Adipocyte (in vitro differentiated cells): ENCODE results near the gene DNER.

Source experiments
- DNase-seq: peaks from one replicate; pipeline ENCODE4 v3.0.0-alpha.2; 2015; ENCODE audit warnings: low read depth
- H3K27me3 ChIP-seq: replicated peaks from 2 replicates; pipeline ENCODE4 v1.7.0; 2013; ENCODE audit warnings: mild to moderate bottlenecking, low read length, moderate library complexity; ENCODE audit not compliant: control insufficient read depth, insufficient read depth
- H3K36me3 ChIP-seq: 2 replicates; pipeline ENCODE4 v1.7.0; 2013; ENCODE audit warnings: low read length, mild to moderate bottlenecking, moderate library complexity; ENCODE audit not compliant: control insufficient read depth, insufficient read depth, severe bottlenecking
- H3K4me1 ChIP-seq: 2 replicates; pipeline ENCODE4 v1.7.0; 2013; ENCODE audit warnings: mild to moderate bottlenecking, low read length, moderate library complexity; ENCODE audit not compliant: control insufficient read depth, insufficient read depth
- H3K4me3 ChIP-seq: 2 replicates; pipeline ENCODE4 v1.7.0; 2013; ENCODE audit warnings: mild to moderate bottlenecking, low read length, moderate library complexity
- H3K9ac ChIP-seq: 2 replicates; pipeline ENCODE4 v1.7.0; 2013; ENCODE audit warnings: mild to moderate bottlenecking, low read length, moderate library complexity
- H3K9me3 ChIP-seq: 2 replicates; pipeline ENCODE4 v1.7.0; 2013; ENCODE audit warnings: mild to moderate bottlenecking, low read length, moderate library complexity; ENCODE audit not compliant: control insufficient read depth

The DNER gene

GRCh38 chr2:229477269-229477755 is 237.0 kb downstream of the DNER start:
- H3K27me3 ChIP-seq: no peaks in the 10 kb centered on the region
- H3K4me1 ChIP-seq: peaks cover 9% of the 10 kb centered on the region
- no peak overlapping the region for H3K9ac ChIP-seq
- H3K36me3 ChIP-seq: no peaks in the 10 kb centered on the region
- DNase-seq: no peak
- no peak overlapping the region for H3K4me3 ChIP-seq
- H3K9me3 ChIP-seq: no peaks in the 10 kb centered on the region

DNA sequence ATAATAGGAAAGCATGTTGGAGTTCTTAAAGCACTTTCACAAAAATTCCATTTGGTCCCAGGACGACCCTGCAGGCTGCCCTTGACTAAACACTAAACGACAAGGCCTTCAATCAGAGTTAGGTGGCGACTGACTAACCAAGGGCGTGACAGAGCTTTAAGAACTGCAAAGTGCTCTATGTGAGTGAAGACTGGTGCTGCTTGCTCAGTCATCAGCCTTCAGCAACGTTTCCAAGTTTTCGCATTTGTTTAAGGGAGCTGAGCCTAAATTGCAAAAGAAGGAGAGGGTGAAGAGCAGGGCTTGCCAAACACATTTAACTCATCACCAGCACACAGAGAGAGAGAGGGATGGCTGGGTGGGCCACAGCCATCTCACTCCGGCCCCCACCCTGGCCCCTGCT is 238.6 kb downstream of the DNER start:
- no peak for DNase-seq
- no peak overlapping the region for H3K4me3 ChIP-seq
- no peak overlapping the region for H3K9ac ChIP-seq
- H3K36me3 ChIP-seq: no peaks in the 10 kb centered on the region
- H3K4me1 ChIP-seq: peaks cover 9% of the 10 kb centered on the region
- no peaks in the 10 kb centered on the region for H3K27me3 ChIP-seq
- no peaks in the 10 kb centered on the region for H3K9me3 ChIP-seq

DNA sequence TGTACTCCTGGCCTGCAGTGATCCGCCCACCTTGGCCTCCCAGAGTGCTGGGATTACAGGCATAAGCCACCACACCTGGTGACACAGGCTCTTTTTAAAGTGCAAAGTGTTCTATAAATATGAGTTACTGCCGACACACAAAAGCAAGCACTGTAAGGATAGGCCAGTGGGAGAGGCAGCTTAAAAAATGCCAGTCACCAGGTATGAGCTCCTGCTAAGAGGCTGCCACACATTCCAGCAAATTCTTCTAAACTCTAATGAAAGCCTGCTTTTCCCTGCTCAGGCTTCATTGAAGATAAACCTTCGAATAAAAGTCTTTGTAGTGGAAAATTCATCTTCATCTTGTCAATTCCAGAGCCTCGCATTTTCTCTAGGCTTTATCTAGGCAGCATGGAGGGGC is 240.2 kb downstream of the DNER start:
- no peak overlapping the region for H3K9ac ChIP-seq
- no peak for DNase-seq
- H3K9me3 ChIP-seq: no peaks in the 10 kb centered on the region
- H3K4me1 ChIP-seq: peaks cover 9% of the 10 kb centered on the region
- H3K27me3 ChIP-seq: no peaks in the 10 kb centered on the region
- H3K4me3 ChIP-seq: no peak overlapping the region
- no peaks in the 10 kb centered on the region for H3K36me3 ChIP-seq

DNA sequence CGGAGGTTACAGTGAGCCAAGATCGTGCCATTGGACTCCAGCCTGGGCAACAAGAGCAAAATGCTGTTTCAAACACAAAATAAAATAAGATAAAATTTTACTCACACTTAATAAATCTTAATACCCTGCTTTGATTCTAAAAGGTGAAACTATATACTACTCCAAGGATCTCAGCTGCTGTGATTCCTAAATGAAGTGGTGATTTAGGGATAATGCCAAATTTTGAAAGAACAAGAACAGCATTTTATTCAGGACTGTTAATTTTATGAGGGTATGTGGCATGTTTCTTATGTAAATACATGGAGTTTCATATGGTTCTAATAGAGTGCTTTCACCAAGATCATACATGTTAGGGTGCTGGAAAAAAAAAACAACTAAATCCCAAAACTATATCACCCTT is 243.6 kb downstream of the DNER start:
- H3K9me3 ChIP-seq: no peaks in the 10 kb centered on the region
- no peaks in the 10 kb centered on the region for H3K27me3 ChIP-seq
- no peak for DNase-seq
- no peak overlapping the region for H3K4me3 ChIP-seq
- peaks cover 5% of the 10 kb centered on the region for H3K4me1 ChIP-seq
- H3K36me3 ChIP-seq: no peaks in the 10 kb centered on the region
- no peak overlapping the region for H3K9ac ChIP-seq

DNA sequence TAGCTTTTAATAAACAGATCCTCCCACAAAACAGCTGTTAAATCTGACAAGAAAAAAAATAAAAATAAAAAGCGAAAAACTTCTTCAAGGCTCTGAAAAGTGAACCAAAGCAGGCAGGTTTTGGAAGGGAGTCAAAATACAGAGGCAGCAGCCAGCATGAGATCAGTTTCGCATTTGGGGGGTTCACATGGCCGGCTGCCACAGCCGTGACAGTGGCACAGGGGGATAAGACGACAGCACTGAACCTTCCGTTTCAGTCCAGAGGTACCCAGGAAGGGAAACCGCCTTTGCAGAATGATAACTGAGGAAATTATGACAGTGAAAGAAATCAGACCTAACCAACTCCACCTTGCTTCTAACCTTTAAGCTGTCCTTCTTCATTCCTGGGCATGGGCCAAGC is 246.6 kb downstream of the DNER start:
- Histone ChIP-seq H3K4me3 (no peak overlapping the region), H3K36me3 (no peaks in the 10 kb centered on the region), H3K27me3 (no peaks in the 10 kb centered on the region), H3K9ac (no peak overlapping the region), H3K4me1 (peaks cover 9% of the 10 kb centered on the region), H3K9me3 (no peaks in the 10 kb centered on the region)
- DNase-seq: no peak

GRCh38 chr2:229463841-229464346 is 250.5 kb downstream of the DNER start:
- Histone ChIP-seq H3K4me3 (no peak overlapping the region), H3K4me1 (peaks cover 9% of the 10 kb centered on the region), H3K27me3 (no peaks in the 10 kb centered on the region), H3K36me3 (no peaks in the 10 kb centered on the region), H3K9me3 (no peaks in the 10 kb centered on the region), H3K9ac (no peak overlapping the region)
- DNase-seq: peak; percentile 69

DNA sequence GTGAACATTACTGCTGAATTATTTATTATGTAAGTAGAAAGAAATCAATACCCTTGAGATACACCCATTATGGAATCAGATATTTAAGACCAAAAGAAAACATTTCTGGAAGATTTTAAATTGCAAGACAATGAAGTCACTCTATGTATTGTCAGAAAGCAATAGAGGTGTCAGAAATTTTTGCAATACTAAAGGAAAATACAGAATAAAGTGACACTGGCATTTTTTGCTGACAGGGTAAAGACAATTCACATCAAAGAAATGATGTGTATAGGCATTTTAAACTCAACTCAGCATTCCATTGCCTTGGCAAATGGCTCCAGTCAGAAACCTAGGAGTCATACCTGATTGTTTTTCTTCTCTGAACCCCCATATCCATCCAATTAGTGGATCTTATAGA is 252.2 kb downstream of the DNER start:
- Histone ChIP-seq H3K9me3 (no peaks in the 10 kb centered on the region), H3K36me3 (no peaks in the 10 kb centered on the region), H3K9ac (no peak overlapping the region), H3K27me3 (no peaks in the 10 kb centered on the region), H3K4me3 (no peak overlapping the region), H3K4me1 (peaks cover 9% of the 10 kb centered on the region)
- DNase-seq: no peak

- no peak for DNase-seq
- Histone ChIP-seq H3K9ac (no peak overlapping the region), H3K4me1 (peaks cover 11% of the 10 kb centered on the region), H3K9me3 (no peaks in the 10 kb centered on the region), H3K36me3 (no peaks in the 10 kb centered on the region), H3K27me3 (no peaks in the 10 kb centered on the region), H3K4me3 (no peak overlapping the region)
Observed at GRCh38 chr2:229456091-229456490, 258.3 kb downstream of the DNER start.

- peak; percentile 39 for DNase-seq
- Histone ChIP-seq H3K4me3 (no peak overlapping the region), H3K27me3 (no peaks in the 10 kb centered on the region)
Observed at GRCh38 chr2:229454934-229455631, 259.3 kb downstream of the DNER start.

DNA sequence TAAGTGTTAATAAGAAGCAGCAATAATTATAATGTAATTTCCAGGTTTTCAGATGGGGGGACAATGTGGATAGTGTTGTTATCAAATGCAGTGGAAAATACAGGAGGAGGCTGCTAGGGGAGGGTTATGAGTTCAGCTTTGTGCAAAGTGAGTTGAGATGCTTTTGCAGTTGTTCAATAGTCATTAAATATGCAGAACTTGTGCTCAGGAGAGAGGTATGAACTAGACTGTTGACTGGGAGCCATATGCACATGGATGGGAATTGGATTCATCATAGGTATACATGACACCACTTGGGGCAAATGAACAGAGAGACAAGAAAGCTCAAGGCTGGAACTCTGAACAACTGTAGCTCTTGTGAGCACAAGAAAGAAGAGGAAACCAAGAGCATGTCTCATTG is 261.1 kb downstream of the DNER start:
- H3K9me3 ChIP-seq: no peaks in the 10 kb centered on the region

More at GRCh38 chr2:229454934-229455631, 259.3 kb downstream of the DNER start:
- H3K36me3 ChIP-seq: no peaks in the 10 kb centered on the region
- H3K9ac ChIP-seq: no peak overlapping the region
- H3K9me3 ChIP-seq: no peaks in the 10 kb centered on the region
- H3K4me1 ChIP-seq: peaks cover 11% of the 10 kb centered on the region

DNA sequence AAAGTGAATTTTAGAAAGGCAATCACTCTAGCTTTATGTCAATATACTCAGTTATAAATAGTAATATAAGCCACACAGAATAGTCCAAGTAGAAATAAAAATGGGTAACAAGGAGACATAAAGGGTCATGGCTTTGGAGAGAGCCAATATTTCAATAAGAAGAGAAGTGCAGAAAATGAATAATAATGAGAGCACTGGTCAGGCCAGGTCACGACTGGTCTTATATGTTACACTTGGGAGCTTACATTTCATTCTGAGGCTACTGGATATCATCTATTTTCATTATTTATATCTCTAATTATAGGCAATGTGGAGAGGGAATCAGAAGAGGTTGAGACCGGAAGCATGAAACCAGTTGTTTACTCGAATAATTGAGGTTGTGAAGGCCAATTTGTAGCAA is 262.5 kb downstream of the DNER start:
- no peak overlapping the region for H3K4me3 ChIP-seq
- no peaks in the 10 kb centered on the region for H3K9me3 ChIP-seq
- no peak for DNase-seq
- H3K27me3 ChIP-seq: no peaks in the 10 kb centered on the region
- no peak overlapping the region for H3K9ac ChIP-seq
- H3K4me1 ChIP-seq: peaks cover 15% of the 10 kb centered on the region
- no peaks in the 10 kb centered on the region for H3K36me3 ChIP-seq

More for the DNA sequence above, 261.1 kb downstream of the DNER start:
- Histone ChIP-seq H3K9ac (no peak overlapping the region), H3K4me3 (no peak overlapping the region), H3K4me1 (peaks cover 11% of the 10 kb centered on the region), H3K27me3 (no peaks in the 10 kb centered on the region), H3K36me3 (no peaks in the 10 kb centered on the region)
- DNase-seq: no peak

DNA sequence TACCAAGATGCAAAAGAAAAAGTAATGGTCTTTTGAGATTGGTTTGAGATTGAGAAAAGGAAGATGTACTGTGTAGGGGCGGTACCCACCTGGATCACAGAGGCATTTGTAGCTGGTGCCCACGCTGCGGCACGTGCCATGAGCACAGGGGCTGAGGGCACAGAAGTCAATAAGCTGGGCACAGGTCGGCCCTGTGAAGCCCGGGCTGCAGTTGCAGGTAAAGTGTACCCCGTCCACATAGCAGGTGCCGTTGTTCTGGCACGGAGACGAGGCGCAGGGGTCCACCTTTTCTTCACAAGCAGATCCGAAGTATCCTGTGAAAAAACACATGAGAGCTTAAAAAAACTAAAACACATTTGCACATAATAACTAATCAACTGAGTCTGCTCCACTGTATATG is 267.1 kb downstream of the DNER start:
- no peaks in the 10 kb centered on the region for H3K9me3 ChIP-seq
- DNase-seq: no peak
- H3K4me3 ChIP-seq: no peak overlapping the region
- H3K9ac ChIP-seq: no peak overlapping the region
- peaks cover 35% of the 10 kb centered on the region for H3K4me1 ChIP-seq
- H3K27me3 ChIP-seq: no peaks in the 10 kb centered on the region
- H3K36me3 ChIP-seq: no peaks in the 10 kb centered on the region
